Lung (tissue), 12 donors: ENCODE data around the gene ERI3. TPM values are rescaled to one million over a fixed set of nuclear protein-coding genes. Genes with fewer than 3 reads are reported as not detected.

Experiments
- ATAC-seq: fragments of 200-7000 bp; cut with Tn5 transposase; one replicate; pipeline ENCODE4 v1.9.1; 2020; ENCODE audit warnings: moderate number of reproducible peaks; ENCODE audit not compliant: insufficient read depth, low FRiP score
- DNase-seq, 3 donors: peaks; one replicate each; pipeline ENCODE4 v3.0.0-alpha.2; 2013 to 2017
- H3K27ac ChIP-seq, 2 donors: one replicate each; pipeline ENCODE4 v1.5.1; 2013; ENCODE audit warnings: mild to moderate bottlenecking in 2 of 2, moderate library complexity in 2 of 2, control low read depth in 1 of 2, inconsistent platforms in 1 of 2, low read depth in 1 of 2, low read length in 1 of 2
- H3K27me3 ChIP-seq, 3 donors: one replicate each; pipeline ENCODE4 v1.5.1; 2013; ENCODE audit warnings: low read length in 2 of 3; ENCODE audit not compliant: control insufficient read depth in 3 of 3, insufficient read depth in 3 of 3
- H3K36me3 ChIP-seq, 4 donors: one replicate each; pipeline ENCODE4 v1.5.1; 2013; ENCODE audit warnings: low read length in 4 of 4, mild to moderate bottlenecking in 1 of 4, moderate library complexity in 1 of 4; ENCODE audit not compliant: control insufficient read depth in 4 of 4, insufficient read depth in 4 of 4
- H3K4me1 ChIP-seq, 5 donors: one replicate each; pipeline ENCODE4 v1.5.1; 2013; ENCODE audit warnings: low read length in 5 of 5, mild to moderate bottlenecking in 2 of 5, moderate library complexity in 1 of 5; ENCODE audit not compliant: control insufficient read depth in 5 of 5, insufficient read depth in 5 of 5
- H3K4me3 ChIP-seq: one replicate; pipeline ENCODE4 v1.5.1; 2013; ENCODE audit warnings: mild to moderate bottlenecking, control low read depth, moderate library complexity
- H3K9ac ChIP-seq, 2 donors: one replicate each; pipeline ENCODE4 v1.5.1; 2013; ENCODE audit warnings: low read length in 2 of 2, control low read depth in 1 of 2; ENCODE audit not compliant: insufficient read depth in 1 of 2
- H3K9me3 ChIP-seq, 4 donors: one replicate each; pipeline ENCODE4 v1.5.1; 2013; ENCODE audit warnings: low read length in 3 of 4, mild to moderate bottlenecking in 1 of 4, moderate library complexity in 1 of 4; ENCODE audit not compliant: control insufficient read depth in 4 of 4, insufficient read depth in 3 of 4
- CTCF ChIP-seq: IDR thresholded peaks from 2 replicates; pipeline ENCODE4 v1.5.1; 2012; ENCODE audit warnings: mild to moderate bottlenecking; ENCODE audit errors: control extremely low read depth, extremely low read depth
- WGBS, 2 donors: extraction: QIAGEN DNeasy Blood & Tissue Kit; methylation state at CpG; one replicate each; pipeline ENCODE4 v1.1.7; 2013; 5-methylcytosine and 5-hydroxymethylcytosine counted together
- polyA plus RNA-seq, 2 donors: library from polyadenylated mRNA; stranded (reverse); fragments of 200-250 nt; gene quantifications; one replicate each; pipeline ENCODE4 v1.2.1, GENCODE V29; 2013
- total RNA-seq, 2 donors: library from RNA; depleted of rRNA in 1 of 2; stranded (reverse); fragments of >200 nt in 1 of 2; gene quantifications; one replicate each; pipeline ENCODE4 v1.2.1, GENCODE V29; 2014 to 2021
- donor health status: control.
- donor health status: control.
- donor health status: Bipolar disorder and iron deficiency.
- donor health status: healthy.
- donor health status: DM: yes; HTN: yes; CAD: no.

ERI3 gene
- total and polyA plus RNA-seq, 4 donors: 26.6 to 56.2 (median 40.8) TPM

DNA sequence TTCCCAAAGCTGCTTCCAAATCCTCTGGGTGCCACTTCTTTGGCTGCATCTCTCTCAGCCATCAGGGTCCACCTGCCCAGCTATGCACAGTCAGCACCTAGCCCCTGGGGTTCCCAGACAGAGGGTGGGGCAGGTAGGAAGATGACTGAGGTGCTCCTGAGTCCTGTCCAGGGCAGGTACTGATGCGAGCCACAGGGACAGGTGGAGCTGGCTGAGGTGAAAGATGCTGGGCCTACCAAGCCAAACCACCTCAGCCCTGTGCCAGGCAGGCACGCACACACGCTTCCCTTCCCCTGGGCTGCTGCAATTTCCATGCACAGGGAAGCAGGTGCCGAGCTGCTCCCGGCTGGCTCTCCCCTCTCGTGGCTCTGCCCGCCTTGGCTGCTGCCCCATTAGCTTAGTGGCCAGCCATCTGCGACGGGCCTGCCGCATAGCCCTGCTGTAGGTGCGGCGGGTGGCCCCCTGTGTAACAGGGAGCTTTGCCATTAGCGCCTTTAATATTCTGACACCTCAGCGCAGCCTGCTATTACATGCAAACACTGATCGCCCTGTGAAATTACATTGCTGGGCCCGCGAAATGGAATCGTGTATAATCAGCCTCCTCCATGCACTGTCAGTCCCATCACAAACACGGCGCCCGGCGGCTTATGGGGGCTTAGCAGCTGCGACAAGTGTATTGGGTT lies 102.9 kb downstream of the ERI3 start:
- ATAC-seq (no peak), DNase-seq (no peak)
- Histone ChIP-seq H3K4me3 (no peak overlapping the region), H3K9me3 (no peaks in the 10 kb centered on the region), H3K27me3 (no peaks in the 10 kb centered on the region), H3K9ac (no peak overlapping the region), H3K4me1 (peaks cover 0 to 7% (median 4%) of the 10 kb centered on the region in 5 donors), H3K27ac (no peak overlapping the region), H3K36me3 (peaks cover 0 to 7% (median 6%) of the 10 kb centered on the region in 4 donors)
- no peak for TF ChIP-seq CTCF
- WGBS, 2 donors: 95 to 96% methylated on average over 23 of the region's 23 CpGs

DNA sequence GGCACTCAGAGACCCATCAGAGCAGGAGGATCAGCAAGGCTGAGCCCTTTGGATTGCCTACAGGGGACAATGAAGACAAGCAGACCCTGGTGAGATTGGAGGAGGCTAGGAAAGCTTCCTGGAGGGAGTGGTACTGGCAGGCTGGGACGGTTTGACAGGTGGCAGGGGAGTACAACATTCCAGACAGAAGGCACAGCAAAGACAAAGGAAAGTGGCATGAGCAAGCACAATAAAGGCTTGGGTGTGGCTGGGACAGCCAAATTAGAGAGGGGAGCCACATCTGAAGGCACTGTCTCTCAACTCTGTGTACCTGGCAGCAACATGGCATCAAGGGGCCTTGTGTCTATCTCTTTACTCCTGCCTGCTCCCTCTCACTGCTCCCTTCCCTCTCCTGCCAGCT lies 103.6 kb downstream of the ERI3 start:
- peaks cover 0 to 10% (median 5%) of the 10 kb centered on the region in 4 donors for H3K36me3 ChIP-seq
- no peaks in the 10 kb centered on the region for H3K9me3 ChIP-seq
- WGBS, 2 donors: 89 to 92% methylated on average over 1 of the region's 1 CpG
- H3K27ac ChIP-seq: no peak overlapping the region
- H3K27me3 ChIP-seq: no peaks in the 10 kb centered on the region
- no peak for ATAC-seq
- TF ChIP-seq CTCF: no peak
- H3K4me3 ChIP-seq: no peak overlapping the region
- H3K9ac ChIP-seq: no peak overlapping the region
- no peak for DNase-seq
- H3K4me1 ChIP-seq: peaks cover 0 to 7% (median 4%) of the 10 kb centered on the region in 5 donors

- Histone ChIP-seq H3K4me1 (peaks cover 0 to 7% (median 4%) of the 10 kb centered on the region in 5 donors), H3K36me3 (peaks cover 0 to 8% (median 4%) of the 10 kb centered on the region in 4 donors), H3K27ac (peak overlapping the region in 1 of 2 donors; percentile 75), H3K27me3 (no peaks in the 10 kb centered on the region), H3K4me3 (no peak overlapping the region), H3K9ac (no peak overlapping the region), H3K9me3 (no peaks in the 10 kb centered on the region)
- ATAC-seq (no peak), DNase-seq (no peak)
- 84 to 86% methylated on average over 33 of the region's 33 CpGs for WGBS, 2 donors
- TF ChIP-seq CTCF: no peak
These were observed 104.8 kb downstream of the ERI3 start for GRCh38 chr1:44250068-44250781.
